Measurements from ENCODE around the gene SLC35F2.
A peak's percentile ranks its signal among the peaks of the same experiment; 100 is the strongest.
"Not testable (repeated sequence)": the region's sequence is repeated elsewhere in the genome, so short reads cannot be mapped to it uniquely, and the experiment has no call there.

The SLC35F2 gene

GRCh38 chr11:107860688-107861087 lies 2.1 kb upstream of the SLC35F2 start:
- H3K4me3 ChIP-seq (ENCODE audit: low read length), result no peak overlapping the region
- no peak for DNase-seq (ENCODE audit: low read depth)
- TF ChIP-seq, protein P1, sequence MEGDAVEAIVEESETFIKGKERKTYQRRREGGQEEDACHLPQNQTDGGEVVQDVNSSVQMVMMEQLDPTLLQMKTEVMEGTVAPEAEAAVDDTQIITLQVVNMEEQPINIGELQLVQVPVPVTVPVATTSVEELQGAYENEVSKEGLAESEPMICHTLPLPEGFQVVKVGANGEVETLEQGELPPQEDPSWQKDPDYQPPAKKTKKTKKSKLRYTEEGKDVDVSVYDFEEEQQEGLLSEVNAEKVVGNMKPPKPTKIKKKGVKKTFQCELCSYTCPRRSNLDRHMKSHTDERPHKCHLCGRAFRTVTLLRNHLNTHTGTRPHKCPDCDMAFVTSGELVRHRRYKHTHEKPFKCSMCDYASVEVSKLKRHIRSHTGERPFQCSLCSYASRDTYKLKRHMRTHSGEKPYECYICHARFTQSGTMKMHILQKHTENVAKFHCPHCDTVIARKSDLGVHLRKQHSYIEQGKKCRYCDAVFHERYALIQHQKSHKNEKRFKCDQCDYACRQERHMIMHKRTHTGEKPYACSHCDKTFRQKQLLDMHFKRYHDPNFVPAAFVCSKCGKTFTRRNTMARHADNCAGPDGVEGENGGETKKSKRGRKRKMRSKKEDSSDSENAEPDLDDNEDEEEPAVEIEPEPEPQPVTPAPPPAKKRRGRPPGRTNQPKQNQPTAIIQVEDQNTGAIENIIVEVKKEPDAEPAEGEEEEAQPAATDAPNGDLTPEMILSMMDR (conservative IDR thresholded peaks at IDR 0.05; ENCODE audit: low read length), result no peak

- H3K4me3 ChIP-seq (ENCODE audit: low read length), result not testable (repeated sequence)
These were observed 1.6 kb upstream of the SLC35F2 start for GRCh38 chr11:107860240-107860620.

DNA sequence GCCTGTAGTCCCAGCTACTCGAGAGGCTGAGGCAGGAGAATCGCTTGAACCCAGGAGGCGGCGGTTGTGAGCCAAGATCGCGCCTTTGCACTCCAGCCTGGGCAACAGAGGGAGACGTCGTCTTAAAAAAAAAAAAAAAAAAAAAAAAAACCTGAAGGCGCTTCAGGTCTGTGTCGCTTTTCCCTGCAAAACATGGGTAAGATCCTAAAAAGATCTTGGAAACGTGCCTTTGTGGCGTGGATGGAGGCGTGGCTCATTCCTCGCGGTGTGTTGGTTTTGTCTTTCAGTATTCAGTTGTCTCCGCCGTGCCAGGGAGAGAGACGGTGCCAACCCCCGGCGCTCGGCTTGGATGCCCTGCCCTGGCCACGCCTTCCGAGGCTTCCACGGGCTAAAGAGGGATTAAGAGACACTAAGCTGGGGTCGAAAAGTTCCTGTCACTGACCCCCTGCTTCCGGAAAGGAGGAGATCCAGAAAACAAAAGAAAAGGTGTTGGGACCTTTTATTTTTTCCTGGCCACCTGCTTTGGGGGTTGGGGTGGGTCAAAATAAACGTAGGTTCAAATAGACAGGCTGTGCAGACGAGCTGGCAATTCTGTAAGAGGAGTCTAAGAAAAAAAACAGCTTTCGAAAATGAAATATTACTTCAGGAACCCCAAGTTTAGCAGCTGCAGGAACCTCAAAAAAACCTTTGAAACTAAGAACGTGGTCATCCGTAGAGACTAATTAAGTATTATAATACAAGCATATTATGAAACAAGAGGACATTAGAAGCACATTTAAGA lies 1.1 kb upstream of the SLC35F2 start:
- peak; percentile 38 for DNase-seq (ENCODE audit: low read depth)
- TF ChIP-seq, protein P1 (conservative IDR thresholded peaks at IDR 0.05; ENCODE audit: low read length), result no peak
- H3K4me3 ChIP-seq (ENCODE audit: low read length), result peak overlapping the region; percentile 79

More at GRCh38 chr11:107860240-107860620, 1.6 kb upstream of the SLC35F2 start:
- not testable (repeated sequence) for DNase-seq (ENCODE audit: low read depth)

DNA sequence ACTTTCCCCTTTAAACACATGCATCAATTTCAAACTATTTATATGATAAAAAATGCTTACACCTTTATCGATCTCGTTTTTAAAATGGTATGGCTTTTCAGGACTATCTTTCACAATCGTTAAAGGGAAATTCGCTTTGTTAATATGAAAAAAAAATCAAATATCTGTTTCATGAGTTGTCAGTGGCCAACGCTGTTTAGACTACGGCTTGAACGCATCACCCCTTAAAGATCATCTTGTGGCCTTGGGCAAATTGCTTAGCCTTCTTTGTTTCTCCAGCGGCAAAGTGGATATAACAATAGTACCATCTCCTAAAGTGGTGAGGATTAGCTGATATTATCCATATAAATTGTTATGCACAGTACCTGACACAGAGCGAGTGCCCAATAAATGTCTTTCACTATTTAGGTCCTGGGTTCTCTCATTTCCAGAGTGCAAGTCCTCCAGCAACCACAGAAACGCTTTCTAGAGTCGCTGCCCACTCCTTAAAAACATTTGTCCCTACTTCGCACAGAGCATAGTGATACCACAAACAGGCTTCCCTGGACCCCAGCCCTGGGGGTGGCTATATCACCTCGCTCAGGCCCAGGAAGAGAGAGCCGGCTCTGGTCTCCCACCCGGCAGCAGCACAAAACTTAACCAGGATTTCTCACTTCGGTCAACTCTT lies 904 bp downstream of the SLC35F2 start:
- H3K4me3 ChIP-seq (ENCODE audit: low read length), result peak overlapping the region; percentile 79
- DNase-seq (ENCODE audit: low read depth), result peak; percentile 25
- TF ChIP-seq, protein P1 (conservative IDR thresholded peaks at IDR 0.05; ENCODE audit: low read length), result no peak

DNA sequence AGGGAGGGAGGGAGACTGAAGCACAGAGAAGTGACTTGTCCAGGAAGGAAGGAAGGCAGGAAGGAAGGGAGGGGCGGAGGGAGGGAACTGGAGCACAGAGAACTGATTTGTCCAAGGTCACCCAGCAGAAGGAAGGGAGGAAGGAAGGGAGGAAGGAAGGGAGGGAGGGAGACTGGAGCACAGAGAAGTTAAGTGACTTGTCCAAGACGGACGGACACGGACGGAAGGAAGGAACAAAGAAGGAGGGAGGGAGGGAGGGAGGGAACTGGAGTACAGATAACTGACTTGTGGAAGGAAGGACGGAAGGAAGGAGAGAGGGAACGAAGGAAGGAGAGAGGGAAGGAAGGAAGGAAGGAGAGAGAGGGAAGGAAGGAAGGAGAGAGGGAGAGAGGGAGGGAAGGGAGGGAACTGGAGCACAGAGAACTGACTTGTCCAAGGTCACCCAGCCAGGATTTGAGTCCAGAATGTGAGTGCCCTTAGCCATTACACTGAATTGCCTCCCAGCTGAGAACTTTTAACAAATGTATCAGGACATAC lies 1.5 kb downstream of the SLC35F2 start:
- no peak for DNase-seq (ENCODE audit: low read depth)
- no peak overlapping the region; the same call in none of the 2 replicates for H3K4me3 ChIP-seq (ENCODE audit: low read length)
- TF ChIP-seq, protein P1 (conservative IDR thresholded peaks at IDR 0.05; ENCODE audit: low read length), result no peak

- H3K4me3 ChIP-seq (ENCODE audit: low read length), result no peak overlapping the region
- TF ChIP-seq, protein P1 (conservative IDR thresholded peaks at IDR 0.05; ENCODE audit: low read length), result no peak
- DNase-seq (ENCODE audit: low read depth), result no peak
These were observed 2.2 kb downstream of the SLC35F2 start for GRCh38 chr11:107856180-107856980.

DNA sequence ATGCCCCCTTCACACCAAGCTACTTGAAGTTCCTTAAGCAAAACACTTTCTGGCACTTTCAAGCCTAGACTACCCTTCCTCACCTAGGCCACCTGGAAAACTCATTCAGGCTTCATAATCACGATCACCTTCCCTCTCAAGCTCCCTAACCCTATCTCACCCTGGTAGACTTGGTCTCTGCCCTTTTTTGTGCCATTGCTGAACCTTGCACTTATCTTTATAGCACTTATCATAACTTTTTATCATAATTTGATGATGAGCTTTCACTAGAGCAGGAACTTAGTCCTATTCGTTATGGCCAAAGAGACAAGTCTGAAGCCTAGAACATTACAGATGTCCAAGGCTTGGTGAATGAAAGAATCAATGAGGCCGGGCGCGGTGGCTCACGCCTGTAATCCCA lies 5.5 kb downstream of the SLC35F2 start:
- TF ChIP-seq, protein P1 (conservative IDR thresholded peaks at IDR 0.05; ENCODE audit: low read length), result no peak
- DNase-seq (ENCODE audit: low read depth), result no peak
- H3K4me3 ChIP-seq (ENCODE audit: low read length), result no peak overlapping the region

All from AG10803 (cell line).